Body of pancreas (tissue), 4 donors: ENCODE measurements around the gene MAP2K1. TPM values are rescaled to one million over a fixed set of nuclear protein-coding genes. Genes with fewer than 3 reads are reported as not detected.

Source experiments
- ATAC-seq: fragments of 150-250 bp; one replicate; pipeline ENCODE4 v1.9.1; 2016
- DNase-seq, 4 donors: peaks; one replicate each; pipeline ENCODE4 v3.0.0-alpha.2; 2019
- H3K27ac ChIP-seq, 4 donors: fragments of 200-600 bp; sonication (generic); 1 replicate in 3 of 4; 2 replicates in 1 of 4; pipeline versions ENCODE4 v1.5.1 to v1.6.1; 2016 to 2019; ENCODE audit warnings: mild to moderate bottlenecking in 1 of 4, mixed read lengths in 1 of 4, moderate library complexity in 1 of 4
- H3K27me3 ChIP-seq, 2 donors: fragments of 200-600 bp; sonication (generic); one replicate each; pipeline ENCODE4 v1.6.0; 2016; ENCODE audit warnings: mild to moderate bottlenecking in 1 of 2
- H3K36me3 ChIP-seq, 2 donors: fragments of 200-600 bp; sonication (generic); replicated peaks in 1 of 2; 2 replicates each; pipeline ENCODE4 v1.5.1; 2016; ENCODE audit warnings: low read depth in 2 of 2; ENCODE audit not compliant: insufficient read depth in 1 of 2
- H3K4me1 ChIP-seq: fragments of 200-600 bp; sonication (generic); one replicate; pipeline ENCODE4 v1.6.0; 2016
- H3K4me3 ChIP-seq, 2 donors: fragments of 200-600 bp; sonication (generic); 1 replicate in 1 of 2; 2 replicates in 1 of 2; pipeline ENCODE4 v1.5.1; 2016 to 2019
- H3K9me3 ChIP-seq, 3 donors: fragments of 200-600 bp; sonication (generic); 1 replicate in 2 of 3; 2 replicates in 1 of 3; pipeline ENCODE4 v1.5.1; 2016
- CTCF ChIP-seq, 7 experiments: fragments of 450-650 bp in 4 of 7; fragments of 200-600 bp in 3 of 7; sonication (generic) in 3 of 7; IDR thresholded peaks; one replicate each; pipeline ENCODE4 v1.5.1; 2016 to 2019; ENCODE audit warnings: antibody characterized with exemption in 7 of 7
- POLR2A ChIP-seq, 3 donors: fragments of 450-650 bp; IDR thresholded peaks; one replicate each; pipeline ENCODE4 v1.6.1; 2016; ENCODE audit warnings: antibody characterized with exemption in 3 of 3, mild to moderate bottlenecking in 2 of 3
- WGBS, 2 donors: methylation state at CpG; one replicate each; pipeline ENCODE4 v1.1.5; 2017; 5-methylcytosine and 5-hydroxymethylcytosine counted together
- intact Hi-C: fragments of 100-400 bp; cut with DNase I; formaldehyde crosslinking; loops from one replicate; pipeline ENCODE4 v1.15.1; 2023
- total RNA-seq, 2 donors: library from RNA; depleted of rRNA; stranded (reverse); fragments of >200 nt; gene quantifications; one replicate each; pipeline ENCODE4 v1.1.0, GENCODE V29; 2016

Gene MAP2K1
- total RNA-seq, 2 donors from 2014 or later = 25.2 to 29.0 TPM

GRCh38 chr15:66411190-66411589 is 24.5 kb downstream of the MAP2K1 start:
- H3K9me3 ChIP-seq = no peaks in the 10 kb centered on the region
- H3K27ac ChIP-seq = no peak overlapping the region
- ATAC-seq (no peak), DNase-seq (no peak)
- H3K36me3 ChIP-seq = no peaks in the 10 kb centered on the region
- no peak overlapping the region for H3K4me3 ChIP-seq
- intact Hi-C loops = no loop called here
- no peaks in the 10 kb centered on the region for H3K27me3 ChIP-seq
- TF ChIP-seq POLR2A (IDR thresholded peaks at IDR 0.05) (no peak), CTCF (IDR thresholded peaks at IDR 0.05) (no peak)
- peaks cover 5% of the 10 kb centered on the region for H3K4me1 ChIP-seq

GRCh38 chr15:66412220-66412619 is 25.5 kb downstream of the MAP2K1 start:
- no peak for DNase-seq
- H3K4me1 ChIP-seq = peaks cover 5% of the 10 kb centered on the region
- 47 to 67% methylated on average over 3 of the region's 3 CpGs for WGBS, 2 donors
- no peak for ATAC-seq
- no peak overlapping the region for H3K4me3 ChIP-seq
- TF ChIP-seq CTCF (IDR thresholded peaks at IDR 0.05) = no peak
- no peak for TF ChIP-seq POLR2A (IDR thresholded peaks at IDR 0.05)
- H3K27me3 ChIP-seq = no peaks in the 10 kb centered on the region
- intact Hi-C loops = no loop called here
- H3K36me3 ChIP-seq = no peaks in the 10 kb centered on the region
- no peaks in the 10 kb centered on the region for H3K9me3 ChIP-seq
- no peak overlapping the region for H3K27ac ChIP-seq

GRCh38 chr15:66413579-66413978 is 26.9 kb downstream of the MAP2K1 start:
- DNase-seq (no peak), ATAC-seq (no peak)
- intact Hi-C loops = no loop called here
- Histone ChIP-seq H3K36me3 (no peaks in the 10 kb centered on the region), H3K4me1 (peaks cover 5% of the 10 kb centered on the region), H3K9me3 (no peaks in the 10 kb centered on the region), H3K27me3 (no peaks in the 10 kb centered on the region), H3K4me3 (no peak overlapping the region), H3K27ac (no peak overlapping the region)
- no peak for TF ChIP-seq CTCF (IDR thresholded peaks at IDR 0.05)
- no peak for TF ChIP-seq POLR2A (IDR thresholded peaks at IDR 0.05)
- 100% methylated on average over 1 of the region's 1 CpG for WGBS, 2 donors

- intact Hi-C loops = no loop called here
- Histone ChIP-seq H3K27ac (no peak overlapping the region), H3K27me3 (no peaks in the 10 kb centered on the region), H3K9me3 (no peaks in the 10 kb centered on the region), H3K36me3 (no peaks in the 10 kb centered on the region), H3K4me1 (no peaks in the 10 kb centered on the region), H3K4me3 (no peak overlapping the region)
- ATAC-seq (no peak), DNase-seq (no peak)
- TF ChIP-seq CTCF (IDR thresholded peaks at IDR 0.05) = no peak
- no peak for TF ChIP-seq POLR2A (IDR thresholded peaks at IDR 0.05)
Observed at GRCh38 chr15:66415360-66415759, 28.6 kb downstream of the MAP2K1 start.

- 60 to 71% methylated on average over 5 of the region's 5 CpGs for WGBS, 2 donors
- no peaks in the 10 kb centered on the region for H3K4me1 ChIP-seq
- TF ChIP-seq POLR2A (IDR thresholded peaks at IDR 0.05) (no peak), CTCF (IDR thresholded peaks at IDR 0.05) (no peak)
- no peak for ATAC-seq
- H3K9me3 ChIP-seq = no peaks in the 10 kb centered on the region
- no peak for DNase-seq
- no peak overlapping the region for H3K27ac ChIP-seq
- H3K4me3 ChIP-seq = no peak overlapping the region
- no peaks in the 10 kb centered on the region for H3K36me3 ChIP-seq
- intact Hi-C loops = no loop called here
- H3K27me3 ChIP-seq = no peaks in the 10 kb centered on the region
Observed at GRCh38 chr15:66417736-66418135, 31.0 kb downstream of the MAP2K1 start.
